ENCODE measurements around the gene GPLD1.
"Not testable (repeated sequence)": the region's sequence is repeated elsewhere in the genome, so short reads cannot be mapped to it uniquely, and the experiment has no call there.

GPLD1 gene

GRCh38 chr6:24385536-24386269 is 103.7 kb downstream of the GPLD1 start:
- in situ Hi-C loops (cut with MboI; ENCODE audit: low sequenced_read_pairs) = no loop called here

- in situ Hi-C loops (cut with MboI; ENCODE audit: low sequenced_read_pairs) = not testable (repeated sequence)
These were observed 104.8 kb downstream of the GPLD1 start for GRCh38 chr6:24384369-24385130.

- in situ Hi-C loops (cut with MboI; ENCODE audit: low sequenced_read_pairs) = not testable (repeated sequence)
These were observed 106.4 kb downstream of the GPLD1 start for GRCh38 chr6:24382891-24383494.

- in situ Hi-C loops (cut with MboI; ENCODE audit: low sequenced_read_pairs) = no loop called here
These were observed 107.2 kb downstream of the GPLD1 start for GRCh38 chr6:24382220-24382540.

- in situ Hi-C loops (cut with MboI; ENCODE audit: low sequenced_read_pairs) = no loop called here
These were observed 107.7 kb downstream of the GPLD1 start for GRCh38 chr6:24381476-24382219.

- in situ Hi-C loops (cut with MboI; ENCODE audit: low sequenced_read_pairs) = no loop called here
These were observed 110.8 kb downstream of the GPLD1 start for GRCh38 chr6:24378473-24379097.

Data from HL-60/S4 treated with retinoic acid at 250 ng/mL for 4 days and 3 days (cell line).